A549 treated with Hydrocortisone at 1 μM for 4 hours (cell line): ENCODE data around the gene TNMD. TPM values are rescaled to one million over a fixed set of nuclear protein-coding genes. Genes with fewer than 3 reads are reported as not detected.

Source experiments
- total RNA-seq: library from RNA; stranded (reverse); fragments of 200-300 nt; extraction: Qiagen RNA extraction; gene quantifications from 5 replicates; pipeline ENCODE4 v1.2.3, GENCODE V29; 2022

TNMD gene
- total RNA-seq, result not detected in 5 replicates

DNA sequence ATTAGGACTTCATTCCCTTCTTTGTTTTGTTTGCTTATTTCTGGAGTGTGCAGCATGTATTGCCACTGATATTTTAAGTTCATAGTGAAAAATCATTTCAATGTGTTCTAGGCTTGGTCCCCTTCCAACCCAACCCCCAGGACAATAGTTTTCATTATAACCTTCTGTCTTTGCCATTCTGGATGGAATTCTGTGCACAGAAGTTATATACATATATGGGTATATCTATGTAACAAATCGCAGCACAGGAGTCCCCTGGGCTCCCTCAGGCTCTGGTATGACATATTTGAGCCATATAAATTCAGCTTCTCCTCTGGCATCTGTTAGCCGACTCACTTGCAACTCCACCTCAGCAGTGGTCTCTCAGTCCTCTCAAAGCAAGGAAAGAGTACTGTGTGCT, at the start of gene TNMD:
Gene TNMD (plus strand): TSS at position 326 of the 400 bp plus-strand sequence. CDS start 83 bp downstream, outside the sequence.

DNA sequence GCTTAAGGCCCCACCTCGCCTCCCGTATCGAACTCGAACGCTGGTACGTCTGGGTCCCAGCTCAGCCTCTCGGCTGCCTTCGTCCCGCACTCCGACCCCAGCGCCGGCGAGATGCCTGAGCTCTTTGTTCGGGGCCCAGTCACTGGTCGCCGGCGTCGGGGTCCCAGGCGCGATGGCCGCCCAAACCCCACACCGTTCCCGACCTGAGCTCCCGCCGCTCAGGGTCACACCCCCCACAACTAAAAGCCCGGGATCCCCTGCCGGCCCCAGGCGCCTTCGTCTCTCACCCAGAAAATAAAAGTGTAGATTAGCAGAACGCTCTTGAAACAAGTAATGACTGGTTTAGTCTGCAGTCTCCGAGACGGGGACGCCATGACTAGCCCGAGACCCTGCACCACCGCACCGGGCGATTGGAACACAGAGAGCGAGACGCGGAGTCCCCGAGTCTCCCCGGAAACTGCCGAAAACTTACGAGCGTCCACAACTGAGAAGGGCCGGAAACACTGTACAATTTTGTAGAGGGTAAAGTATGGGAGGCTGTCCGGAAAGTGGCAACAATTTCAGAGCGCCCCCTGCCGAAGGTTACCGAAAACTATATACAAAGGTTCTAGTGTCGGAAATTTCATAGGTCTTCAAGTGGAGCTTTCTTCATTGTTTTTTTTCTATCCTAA, 51.7 kb downstream of the TNMD start, which contains the start of gene TSPAN6:
Gene TSPAN6 (minus strand): TSS at position 486 of the 671 bp plus-strand sequence. CDS start 112 bp downstream, at position 374.

DNA sequence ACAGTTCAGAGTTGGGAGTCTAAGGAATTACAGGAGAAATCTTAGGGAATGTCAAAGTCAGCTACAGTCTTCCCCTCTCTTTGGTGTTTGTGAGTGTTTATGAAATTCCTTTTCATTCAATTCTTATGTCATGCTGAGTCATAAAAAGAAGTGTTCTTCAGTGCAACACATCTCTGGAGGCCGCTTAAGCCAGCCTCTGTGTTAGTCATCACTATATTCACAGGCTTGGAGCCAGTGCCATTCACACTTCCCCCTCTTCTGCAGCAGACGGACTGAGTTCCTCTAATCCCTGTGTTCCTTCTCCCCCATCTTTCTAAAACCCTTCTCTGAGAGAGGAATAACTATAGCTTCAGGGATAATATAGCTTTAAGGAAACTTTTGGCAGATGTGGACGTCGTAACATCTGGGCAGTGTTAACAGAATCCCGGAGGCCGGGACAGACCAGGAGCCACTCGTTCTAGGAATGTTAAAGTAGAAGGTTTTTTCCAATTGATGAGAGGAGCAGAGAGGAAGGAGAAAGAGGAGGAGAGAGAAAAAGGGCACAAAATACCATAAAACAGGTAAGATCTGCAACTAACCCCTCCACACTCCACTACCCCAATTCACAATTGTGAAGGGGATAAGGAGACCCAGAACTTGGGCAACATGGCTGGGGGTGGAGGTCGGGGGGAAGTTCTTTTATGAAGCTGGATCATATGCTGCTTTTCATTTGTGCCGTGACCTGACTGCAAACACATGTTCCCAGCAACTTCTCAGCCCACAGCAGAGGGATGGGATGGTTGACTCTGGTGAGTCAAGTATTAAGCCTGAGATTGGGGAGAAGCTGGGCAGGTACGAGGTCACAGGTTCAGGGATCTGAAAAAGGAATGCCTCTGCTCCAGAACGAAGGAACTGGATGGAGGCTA, 59.5 kb downstream of the TNMD start, which contains the start of gene SRPX2:
Gene SRPX2 (plus strand): TSS at position 244 of the 905 bp plus-strand sequence. CDS start 2,124 bp downstream, outside the sequence.

Other genes starting within 250 kb of the TNMD start
- 0.02 to 0.24 TPM (median 0.03 TPM) in 5 replicates for gene PCDH19, start 174.7 kb upstream of the TNMD start, total RNA-seq
- 36.5 to 46.4 TPM (median 40.9 TPM) in 5 replicates for gene TSPAN6, start 51.9 kb downstream of the TNMD start, total RNA-seq
- gene SRPX2, start 59.3 kb downstream of the TNMD start, total RNA-seq, result 2.0 to 2.7 TPM (median 2.5 TPM) in 5 replicates
- 2.4 to 4.8 TPM (median 3.5 TPM) in 5 replicates for gene SYTL4, start 147.2 kb downstream of the TNMD start, total RNA-seq
- gene CSTF2, start 235.5 kb downstream of the TNMD start, total RNA-seq, result 29.3 to 36.5 TPM (median 29.8 TPM) in 5 replicates